ENCODE results near the gene ST6GALNAC3.

Gene ST6GALNAC3

GRCh38 chr1:76177615-76178014 is 103.1 kb downstream of the ST6GALNAC3 start:
- TF ChIP-seq POLR2AphosphoS5 (IDR thresholded peaks at IDR 0.05; ENCODE audit: low read depth, low read length) (no peak), POLR2A (IDR thresholded peaks at IDR 0.05; ENCODE audit: low read depth, low read length) (no peak), TAF1 (IDR thresholded peaks at IDR 0.05; ENCODE audit: borderline replicate concordance, low read depth, low read length) (no peak)
- no peak for DNase-seq (ENCODE audit: insufficient read length)
- no peak for FAIRE-seq

DNA sequence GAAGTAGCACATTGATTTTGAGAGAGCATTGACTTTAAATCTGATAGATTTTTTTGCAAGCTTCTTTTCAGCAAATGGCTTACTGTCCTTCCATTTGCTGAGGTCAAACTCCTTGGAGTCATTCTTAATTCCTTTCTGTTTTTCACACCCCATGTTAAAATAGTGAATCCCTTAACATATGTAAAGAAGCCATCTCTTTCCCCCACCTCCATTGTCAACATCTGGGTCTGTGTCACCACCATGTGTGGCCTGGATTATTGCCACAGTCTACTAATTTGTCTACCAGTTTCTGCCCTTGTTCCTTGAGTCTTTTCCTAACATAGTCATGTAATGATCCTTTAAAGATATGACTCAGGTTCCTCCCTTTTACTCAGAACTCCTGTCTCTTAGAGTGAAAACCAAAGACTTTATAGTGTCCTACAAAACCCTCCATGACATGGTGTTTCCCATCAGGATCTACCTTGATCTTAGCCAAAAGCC is 104.7 kb downstream of the ST6GALNAC3 start:
- no peak for DNase-seq (ENCODE audit: insufficient read length)
- FAIRE-seq, result no peak
- TF ChIP-seq POLR2AphosphoS5 (IDR thresholded peaks at IDR 0.05; ENCODE audit: low read depth, low read length), result no peak
- TF ChIP-seq TAF1 (IDR thresholded peaks at IDR 0.05; ENCODE audit: borderline replicate concordance, low read depth, low read length), result no peak
- no peak for TF ChIP-seq POLR2A (IDR thresholded peaks at IDR 0.05; ENCODE audit: low read depth, low read length)

- TF ChIP-seq POLR2A (IDR thresholded peaks at IDR 0.05; ENCODE audit: low read depth, low read length) (no peak), TAF1 (IDR thresholded peaks at IDR 0.05; ENCODE audit: borderline replicate concordance, low read depth, low read length) (no peak), POLR2AphosphoS5 (IDR thresholded peaks at IDR 0.05; ENCODE audit: low read depth, low read length) (no peak)
- DNase-seq (ENCODE audit: insufficient read length) (no peak), FAIRE-seq (no peak)
These were observed 110.7 kb downstream of the ST6GALNAC3 start for GRCh38 chr1:76185207-76185606.

DNA sequence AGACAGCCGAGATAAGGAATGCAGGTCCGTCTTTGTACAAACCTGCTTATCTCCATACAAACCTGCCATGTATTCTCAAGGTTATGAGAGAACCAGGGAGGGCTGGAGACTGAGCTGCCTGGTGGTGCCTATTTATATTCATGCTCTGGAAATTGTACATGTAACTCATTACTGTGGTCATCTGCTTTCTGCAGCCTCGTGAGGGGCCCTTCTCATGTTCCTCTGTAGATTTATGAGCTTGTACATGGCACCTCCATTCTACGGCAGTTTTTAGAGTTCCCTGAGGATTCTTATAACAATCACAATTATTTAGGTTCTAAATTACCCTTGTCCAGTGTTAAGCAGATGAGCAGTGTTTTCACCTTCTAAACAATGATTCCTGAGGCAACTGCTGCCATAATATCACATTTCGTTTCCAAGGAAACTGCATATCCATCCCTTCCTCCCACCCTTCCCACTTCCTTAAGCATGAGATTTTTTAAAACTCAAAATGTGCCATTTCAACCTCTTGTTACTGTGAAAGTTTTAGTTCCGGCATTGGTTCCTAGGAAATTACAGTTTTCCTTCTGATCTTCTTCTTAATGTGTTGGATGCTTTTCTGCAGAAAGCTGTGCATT is 112.1 kb downstream of the ST6GALNAC3 start:
- no peak for TF ChIP-seq TAF1 (IDR thresholded peaks at IDR 0.05; ENCODE audit: borderline replicate concordance, low read depth, low read length)
- TF ChIP-seq POLR2AphosphoS5 (IDR thresholded peaks at IDR 0.05; ENCODE audit: low read depth, low read length), result no peak
- TF ChIP-seq POLR2A (IDR thresholded peaks at IDR 0.05; ENCODE audit: low read depth, low read length), result no peak
- no peak for DNase-seq (ENCODE audit: insufficient read length)

GRCh38 chr1:76187436-76187835 is 112.9 kb downstream of the ST6GALNAC3 start:
- TF ChIP-seq POLR2AphosphoS5 (IDR thresholded peaks at IDR 0.05; ENCODE audit: low read depth, low read length), result no peak
- no peak for TF ChIP-seq TAF1 (IDR thresholded peaks at IDR 0.05; ENCODE audit: borderline replicate concordance, low read depth, low read length)
- TF ChIP-seq POLR2A (IDR thresholded peaks at IDR 0.05; ENCODE audit: low read depth, low read length), result no peak
- FAIRE-seq (no peak), DNase-seq (ENCODE audit: insufficient read length) (no peak)

More for the DNA sequence above, 112.1 kb downstream of the ST6GALNAC3 start:
- no peak for FAIRE-seq

DNA sequence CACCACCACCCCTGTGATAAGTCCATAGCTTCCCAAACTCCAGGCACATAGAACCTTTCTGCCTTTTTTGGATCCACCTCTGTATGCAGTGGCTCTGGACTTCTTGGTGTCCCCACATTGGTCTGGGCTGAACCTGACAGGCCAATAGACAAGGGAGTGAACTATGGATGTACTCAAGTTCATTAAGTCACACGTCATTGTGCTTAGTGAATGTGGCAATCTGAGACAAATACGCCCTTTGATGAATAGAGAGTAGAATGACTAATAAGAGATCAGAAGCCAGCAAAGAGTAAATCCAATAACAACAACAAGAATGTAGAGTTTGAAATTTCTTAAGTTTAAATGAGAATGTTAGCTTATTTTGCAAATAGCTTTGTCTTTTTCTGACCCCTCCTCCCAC is 114.8 kb downstream of the ST6GALNAC3 start:
- DNase-seq (ENCODE audit: insufficient read length), result no peak
- TF ChIP-seq POLR2AphosphoS5 (IDR thresholded peaks at IDR 0.05; ENCODE audit: low read depth, low read length), result no peak
- TF ChIP-seq TAF1 (IDR thresholded peaks at IDR 0.05; ENCODE audit: borderline replicate concordance, low read depth, low read length), result no peak
- no peak for TF ChIP-seq POLR2A (IDR thresholded peaks at IDR 0.05; ENCODE audit: low read depth, low read length)
- no peak for FAIRE-seq

DNA sequence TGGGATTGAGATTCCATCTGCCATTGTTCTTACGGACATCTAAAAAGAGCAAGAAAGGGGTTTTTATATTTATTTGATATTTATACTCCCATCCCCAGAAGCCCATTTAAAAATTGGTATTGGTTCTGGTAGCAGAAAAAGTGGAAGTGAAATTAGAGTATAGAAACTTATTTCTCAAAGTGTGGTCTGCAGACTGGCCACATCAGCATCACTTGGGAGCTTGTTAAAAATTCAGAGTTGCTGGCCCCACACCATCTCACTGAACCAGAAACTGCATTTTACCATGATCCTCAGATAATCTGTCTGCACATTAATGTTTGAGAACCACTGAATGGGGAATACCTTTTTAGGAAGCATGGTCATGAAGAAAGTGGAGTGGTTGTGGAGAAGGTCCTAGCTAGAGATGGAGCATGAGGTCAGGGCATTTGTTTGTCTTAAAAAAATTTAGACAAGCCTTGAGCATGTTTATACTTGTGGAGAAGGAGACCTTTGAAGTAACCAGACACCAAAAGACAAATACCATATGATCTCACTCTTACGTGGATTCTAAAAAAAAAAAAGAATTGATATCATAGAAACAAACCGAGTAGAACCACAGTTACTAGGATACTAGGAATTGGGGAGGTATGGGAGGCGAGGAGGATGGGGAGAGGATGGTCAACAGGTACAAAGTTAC is 116.3 kb downstream of the ST6GALNAC3 start:
- FAIRE-seq, result no peak
- DNase-seq (ENCODE audit: insufficient read length), result no peak
- TF ChIP-seq POLR2AphosphoS5 (IDR thresholded peaks at IDR 0.05; ENCODE audit: low read depth, low read length) (no peak), POLR2A (IDR thresholded peaks at IDR 0.05; ENCODE audit: low read depth, low read length) (no peak), TAF1 (IDR thresholded peaks at IDR 0.05; ENCODE audit: borderline replicate concordance, low read depth, low read length) (no peak)

DNA sequence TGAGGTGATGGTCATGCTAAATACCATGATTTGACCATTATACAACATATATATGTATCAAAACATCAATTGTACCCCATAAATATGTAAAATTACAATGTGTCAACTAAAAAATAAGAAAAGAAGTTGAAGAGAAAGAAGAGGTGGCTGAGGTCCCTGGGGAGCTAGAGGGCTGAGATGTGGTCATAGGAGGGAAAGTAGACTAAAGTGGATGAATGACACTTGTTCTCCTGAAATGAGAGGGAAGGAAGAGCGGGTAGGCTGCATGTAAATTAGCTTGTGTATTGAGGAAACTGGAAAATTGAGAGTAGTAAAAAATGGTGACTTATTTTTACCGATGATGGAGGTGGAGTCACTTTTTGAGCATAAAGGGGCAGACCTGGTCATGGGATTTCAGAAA is 117.0 kb downstream of the ST6GALNAC3 start:
- DNase-seq (ENCODE audit: insufficient read length) (no peak), FAIRE-seq (no peak)
- TF ChIP-seq POLR2A (IDR thresholded peaks at IDR 0.05; ENCODE audit: low read depth, low read length) (no peak), TAF1 (IDR thresholded peaks at IDR 0.05; ENCODE audit: borderline replicate concordance, low read depth, low read length) (no peak), POLR2AphosphoS5 (IDR thresholded peaks at IDR 0.05; ENCODE audit: low read depth, low read length) (no peak)

DNA sequence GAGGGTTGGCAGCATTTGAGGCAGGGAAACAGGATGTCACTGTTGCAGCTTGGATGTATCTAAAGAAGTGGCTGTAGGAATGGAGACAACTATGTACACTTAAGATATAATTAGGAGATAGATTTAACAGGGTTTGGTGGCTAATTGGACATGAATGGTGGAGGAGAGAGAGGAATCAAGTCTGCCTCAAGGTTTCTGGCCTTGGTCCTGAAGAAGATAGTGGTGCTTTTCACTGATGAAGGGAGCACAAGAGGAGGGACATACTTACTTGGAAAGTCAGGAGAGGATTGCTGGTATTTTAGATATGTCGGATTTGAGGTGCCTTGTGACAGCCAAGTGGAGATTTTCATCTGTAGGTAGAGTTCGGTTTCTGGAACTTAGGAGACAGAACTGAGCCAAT is 123.9 kb downstream of the ST6GALNAC3 start:
- no peak for DNase-seq (ENCODE audit: insufficient read length)
- FAIRE-seq, result no peak
- TF ChIP-seq TAF1 (IDR thresholded peaks at IDR 0.05; ENCODE audit: borderline replicate concordance, low read depth, low read length), result no peak
- no peak for TF ChIP-seq POLR2AphosphoS5 (IDR thresholded peaks at IDR 0.05; ENCODE audit: low read depth, low read length)
- no peak for TF ChIP-seq POLR2A (IDR thresholded peaks at IDR 0.05; ENCODE audit: low read depth, low read length)

- TF ChIP-seq POLR2A (IDR thresholded peaks at IDR 0.05; ENCODE audit: low read depth, low read length), result no peak
- TF ChIP-seq POLR2AphosphoS5 (IDR thresholded peaks at IDR 0.05; ENCODE audit: low read depth, low read length), result no peak
- TF ChIP-seq TAF1 (IDR thresholded peaks at IDR 0.05; ENCODE audit: borderline replicate concordance, low read depth, low read length), result no peak
- no peak for DNase-seq (ENCODE audit: insufficient read length)
- FAIRE-seq, result no peak
These were observed 128.1 kb downstream of the ST6GALNAC3 start for GRCh38 chr1:76202670-76203069.

- FAIRE-seq, result no peak
- TF ChIP-seq TAF1 (IDR thresholded peaks at IDR 0.05; ENCODE audit: borderline replicate concordance, low read depth, low read length), result no peak
- no peak for TF ChIP-seq POLR2AphosphoS5 (IDR thresholded peaks at IDR 0.05; ENCODE audit: low read depth, low read length)
- no peak for TF ChIP-seq POLR2A (IDR thresholded peaks at IDR 0.05; ENCODE audit: low read depth, low read length)
- no peak for DNase-seq (ENCODE audit: insufficient read length)
These were observed 128.6 kb downstream of the ST6GALNAC3 start for GRCh38 chr1:76203127-76203526.

GRCh38 chr1:76209238-76209637 is 134.7 kb downstream of the ST6GALNAC3 start:
- TF ChIP-seq POLR2A (IDR thresholded peaks at IDR 0.05; ENCODE audit: low read depth, low read length) (no peak), POLR2AphosphoS5 (IDR thresholded peaks at IDR 0.05; ENCODE audit: low read depth, low read length) (no peak), TAF1 (IDR thresholded peaks at IDR 0.05; ENCODE audit: borderline replicate concordance, low read depth, low read length) (no peak)
- FAIRE-seq (no peak), DNase-seq (ENCODE audit: insufficient read length) (no peak)
